HEK293 (cell line): ENCODE data around the gene CHEK1.

Source experiments
- FEZF1 ChIP-seq: fragments of 450-650 bp; formaldehyde crosslinking; IDR thresholded peaks from 2 replicates; pipeline ENCODE4 v1.5.1; 2016; ENCODE audit warnings: missing biosample characterization, missing genetic modification characterization
- IKZF3 ChIP-seq: fragments of 450-650 bp; IDR thresholded peaks from 2 replicates; pipeline ENCODE4 v1.5.0; 2018; ENCODE audit warnings: missing biosample characterization, mild to moderate bottlenecking, missing genetic modification characterization, moderate library complexity
- KLF10 ChIP-seq: fragments of 450-650 bp; IDR thresholded peaks from 2 replicates; pipeline ENCODE4 v1.5.1; 2018; ENCODE audit warnings: missing biosample characterization, mild to moderate bottlenecking, missing genetic modification characterization
- SALL2 ChIP-seq: fragments of 450-650 bp; formaldehyde crosslinking; IDR thresholded peaks from 2 replicates; pipeline ENCODE4 v1.5.0; 2017; ENCODE audit warnings: missing biosample characterization, mild to moderate bottlenecking, missing genetic modification characterization, borderline replicate concordance
- ZBTB17 ChIP-seq: fragments of 450-650 bp; formaldehyde crosslinking; IDR thresholded peaks from 2 replicates; pipeline ENCODE4 v1.5.1; 2016; ENCODE audit warnings: missing biosample characterization, missing genetic modification characterization
- ZNF155 ChIP-seq: fragments of 450-650 bp; formaldehyde crosslinking; IDR thresholded peaks from 2 replicates; pipeline ENCODE4 v1.5.1; 2016; ENCODE audit warnings: missing biosample characterization, missing genetic modification characterization
- ZNF174 ChIP-seq: fragments of 450-650 bp; formaldehyde crosslinking; IDR thresholded peaks from 2 replicates; pipeline ENCODE4 v1.5.0; 2017; ENCODE audit warnings: missing biosample characterization, mild to moderate bottlenecking, missing genetic modification characterization
- ZNF248 ChIP-seq: fragments of 450-650 bp; formaldehyde crosslinking; IDR thresholded peaks from 2 replicates; pipeline ENCODE4 v1.5.1; 2017; ENCODE audit warnings: missing biosample characterization, missing genetic modification characterization
- ZNF311 ChIP-seq: fragments of 450-650 bp; formaldehyde crosslinking; IDR thresholded peaks from 2 replicates; pipeline ENCODE4 v1.5.1; 2017; ENCODE audit warnings: missing biosample characterization, missing genetic modification characterization, borderline replicate concordance
- ZNF391 ChIP-seq: fragments of 450-650 bp; formaldehyde crosslinking; IDR thresholded peaks from 2 replicates; pipeline ENCODE4 v1.5.1; 2016; ENCODE audit warnings: low read depth, missing biosample characterization, missing genetic modification characterization, borderline replicate concordance
- ZNF426 ChIP-seq: fragments of 450-650 bp; formaldehyde crosslinking; IDR thresholded peaks from 2 replicates; pipeline ENCODE4 v1.5.1; 2017; ENCODE audit warnings: missing biosample characterization, missing genetic modification characterization, mild to moderate bottlenecking, inconsistent platforms, moderate library complexity
- ZNF664 ChIP-seq: fragments of 450-650 bp; formaldehyde crosslinking; IDR thresholded peaks from 2 replicates; pipeline ENCODE4 v1.5.1; 2016; ENCODE audit warnings: missing biosample characterization, missing genetic modification characterization
- ZNF843 ChIP-seq: fragments of 450-650 bp; formaldehyde crosslinking; IDR thresholded peaks from 2 replicates; pipeline ENCODE4 v1.5.1; 2016; ENCODE audit warnings: missing biosample characterization, missing genetic modification characterization
- TF ChIP-seq, protein P1 (sequence below): sonication (generic); formaldehyde crosslinking; IDR thresholded peaks from 2 replicates; pipeline ENCODE4 v1.8.1; 2022; ENCODE audit warnings: mild to moderate bottlenecking, moderate library complexity, missing genetic modification reagents
- TF ChIP-seq, protein P2 (sequence below): fragments of 450-650 bp; formaldehyde crosslinking; conservative IDR thresholded peaks from 2 replicates; pipeline ENCODE4 v1.5.1; 2016; ENCODE audit warnings: low read depth, missing biosample characterization, missing genetic modification characterization
- TF ChIP-seq, protein P3 (sequence below): fragments of 450-650 bp; formaldehyde crosslinking; IDR thresholded peaks from 2 replicates; pipeline ENCODE4 v1.5.0; 2017; ENCODE audit warnings: missing biosample characterization, missing genetic modification characterization, borderline replicate concordance
- TF ChIP-seq, protein P4 (sequence below): fragments of 450-650 bp; formaldehyde crosslinking; IDR thresholded peaks from 2 replicates; pipeline ENCODE4 v1.5.1; 2016; ENCODE audit warnings: missing biosample characterization, missing genetic modification characterization
- TF ChIP-seq, protein P5 (sequence below): fragments of 450-650 bp; formaldehyde crosslinking; conservative IDR thresholded peaks from 2 replicates; pipeline ENCODE4 v1.5.1; 2016; ENCODE audit warnings: low read depth, missing biosample characterization, missing genetic modification characterization
- TF ChIP-seq, protein P6 (sequence below): fragments of 450-650 bp; formaldehyde crosslinking; IDR thresholded peaks from 2 replicates; pipeline ENCODE4 v1.5.1; 2016; ENCODE audit warnings: missing biosample characterization, missing genetic modification characterization, borderline replicate concordance

CHEK1 gene

DNA sequence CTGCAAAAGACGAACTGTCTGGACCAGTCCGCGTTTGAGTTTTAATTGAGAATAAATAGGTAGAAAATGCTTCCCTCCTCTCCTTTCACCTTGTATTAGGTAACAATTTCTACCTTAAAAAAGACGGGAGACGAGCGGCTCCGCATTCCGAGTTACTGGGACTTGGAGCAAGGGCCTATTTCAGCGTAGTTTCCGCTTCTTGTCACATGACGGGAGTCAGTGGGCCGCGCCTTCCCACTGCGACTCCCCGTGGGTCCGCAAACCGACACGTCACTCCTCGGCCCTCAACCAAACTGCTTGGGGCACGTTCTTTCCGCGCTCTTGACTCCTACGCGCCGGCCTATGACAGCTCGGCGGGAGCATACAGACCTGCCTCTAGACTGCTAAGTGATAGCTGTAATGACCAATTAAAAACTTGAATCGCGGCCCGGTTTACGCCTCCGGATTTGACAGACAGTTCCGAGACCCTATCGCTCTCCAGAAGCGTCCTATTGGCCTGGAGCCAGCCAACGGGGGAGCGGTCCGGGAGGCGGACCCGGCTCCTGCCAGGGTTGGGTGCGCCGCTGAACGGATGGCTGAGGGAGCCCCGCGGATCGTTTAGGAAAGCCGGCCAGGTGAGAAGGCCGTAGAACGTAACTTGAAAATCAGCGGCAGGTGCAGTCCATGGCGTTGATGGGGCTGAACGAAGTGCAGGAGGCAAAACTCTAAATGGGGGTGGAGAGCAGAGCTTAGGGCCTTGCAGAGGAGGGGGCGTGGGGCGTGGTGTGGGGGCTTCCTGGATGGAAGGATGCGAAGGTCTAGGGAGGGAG, 32.5 kb upstream of the CHEK1 start, which contains the start of gene STT3A (continued):
- TF ChIP-seq SALL2: no peak
- TF ChIP-seq, protein P1, sequence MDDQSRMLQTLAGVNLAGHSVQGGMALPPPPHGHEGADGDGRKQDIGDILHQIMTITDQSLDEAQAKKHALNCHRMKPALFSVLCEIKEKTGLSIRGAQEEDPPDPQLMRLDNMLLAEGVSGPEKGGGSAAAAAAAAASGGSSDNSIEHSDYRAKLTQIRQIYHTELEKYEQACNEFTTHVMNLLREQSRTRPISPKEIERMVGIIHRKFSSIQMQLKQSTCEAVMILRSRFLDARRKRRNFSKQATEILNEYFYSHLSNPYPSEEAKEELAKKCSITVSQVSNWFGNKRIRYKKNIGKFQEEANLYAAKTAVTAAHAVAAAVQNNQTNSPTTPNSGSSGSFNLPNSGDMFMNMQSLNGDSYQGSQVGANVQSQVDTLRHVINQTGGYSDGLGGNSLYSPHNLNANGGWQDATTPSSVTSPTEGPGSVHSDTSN (CRISPR knock-in tag): peak; percentile 98
- TF ChIP-seq ZNF311 (tag by site-specific recombination): no peak
- TF ChIP-seq ZNF174 (tag by site-specific recombination): no peak
- TF ChIP-seq ZNF843: no peak
- TF ChIP-seq ZNF248: no peak
- TF ChIP-seq ZNF664: no peak
- TF ChIP-seq KLF10 (tag by site-specific recombination): peak; percentile 89
- TF ChIP-seq, protein P2, sequence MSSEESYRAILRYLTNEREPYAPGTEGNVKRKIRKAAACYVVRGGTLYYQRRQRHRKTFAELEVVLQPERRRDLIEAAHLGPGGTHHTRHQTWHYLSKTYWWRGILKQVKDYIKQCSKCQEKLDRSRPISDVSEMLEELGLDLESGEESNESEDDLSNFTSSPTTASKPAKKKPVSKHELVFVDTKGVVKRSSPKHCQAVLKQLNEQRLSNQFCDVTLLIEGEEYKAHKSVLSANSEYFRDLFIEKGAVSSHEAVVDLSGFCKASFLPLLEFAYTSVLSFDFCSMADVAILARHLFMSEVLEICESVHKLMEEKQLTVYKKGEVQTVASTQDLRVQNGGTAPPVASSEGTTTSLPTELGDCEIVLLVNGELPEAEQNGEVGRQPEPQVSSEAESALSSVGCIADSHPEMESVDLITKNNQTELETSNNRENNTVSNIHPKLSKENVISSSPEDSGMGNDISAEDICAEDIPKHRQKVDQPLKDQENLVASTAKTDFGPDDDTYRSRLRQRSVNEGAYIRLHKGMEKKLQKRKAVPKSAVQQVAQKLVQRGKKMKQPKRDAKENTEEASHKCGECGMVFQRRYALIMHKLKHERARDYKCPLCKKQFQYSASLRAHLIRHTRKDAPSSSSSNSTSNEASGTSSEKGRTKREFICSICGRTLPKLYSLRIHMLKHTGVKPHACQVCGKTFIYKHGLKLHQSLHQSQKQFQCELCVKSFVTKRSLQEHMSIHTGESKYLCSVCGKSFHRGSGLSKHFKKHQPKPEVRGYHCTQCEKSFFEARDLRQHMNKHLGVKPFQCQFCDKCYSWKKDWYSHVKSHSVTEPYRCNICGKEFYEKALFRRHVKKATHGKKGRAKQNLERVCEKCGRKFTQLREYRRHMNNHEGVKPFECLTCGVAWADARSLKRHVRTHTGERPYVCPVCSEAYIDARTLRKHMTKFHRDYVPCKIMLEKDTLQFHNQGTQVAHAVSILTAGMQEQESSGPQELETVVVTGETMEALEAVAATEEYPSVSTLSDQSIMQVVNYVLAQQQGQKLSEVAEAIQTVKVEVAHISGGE (tag by site-specific recombination): no peak; the same call in 1 of the 2 replicates
- TF ChIP-seq, protein P3, sequence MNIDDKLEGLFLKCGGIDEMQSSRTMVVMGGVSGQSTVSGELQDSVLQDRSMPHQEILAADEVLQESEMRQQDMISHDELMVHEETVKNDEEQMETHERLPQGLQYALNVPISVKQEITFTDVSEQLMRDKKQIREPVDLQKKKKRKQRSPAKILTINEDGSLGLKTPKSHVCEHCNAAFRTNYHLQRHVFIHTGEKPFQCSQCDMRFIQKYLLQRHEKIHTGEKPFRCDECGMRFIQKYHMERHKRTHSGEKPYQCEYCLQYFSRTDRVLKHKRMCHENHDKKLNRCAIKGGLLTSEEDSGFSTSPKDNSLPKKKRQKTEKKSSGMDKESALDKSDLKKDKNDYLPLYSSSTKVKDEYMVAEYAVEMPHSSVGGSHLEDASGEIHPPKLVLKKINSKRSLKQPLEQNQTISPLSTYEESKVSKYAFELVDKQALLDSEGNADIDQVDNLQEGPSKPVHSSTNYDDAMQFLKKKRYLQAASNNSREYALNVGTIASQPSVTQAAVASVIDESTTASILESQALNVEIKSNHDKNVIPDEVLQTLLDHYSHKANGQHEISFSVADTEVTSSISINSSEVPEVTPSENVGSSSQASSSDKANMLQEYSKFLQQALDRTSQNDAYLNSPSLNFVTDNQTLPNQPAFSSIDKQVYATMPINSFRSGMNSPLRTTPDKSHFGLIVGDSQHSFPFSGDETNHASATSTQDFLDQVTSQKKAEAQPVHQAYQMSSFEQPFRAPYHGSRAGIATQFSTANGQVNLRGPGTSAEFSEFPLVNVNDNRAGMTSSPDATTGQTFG: no peak
- TF ChIP-seq ZNF391: no peak
- TF ChIP-seq ZBTB17 (tag by site-specific recombination): no peak; the same call in none of the 2 replicates
- TF ChIP-seq FEZF1: no peak
- TF ChIP-seq, protein P4, sequence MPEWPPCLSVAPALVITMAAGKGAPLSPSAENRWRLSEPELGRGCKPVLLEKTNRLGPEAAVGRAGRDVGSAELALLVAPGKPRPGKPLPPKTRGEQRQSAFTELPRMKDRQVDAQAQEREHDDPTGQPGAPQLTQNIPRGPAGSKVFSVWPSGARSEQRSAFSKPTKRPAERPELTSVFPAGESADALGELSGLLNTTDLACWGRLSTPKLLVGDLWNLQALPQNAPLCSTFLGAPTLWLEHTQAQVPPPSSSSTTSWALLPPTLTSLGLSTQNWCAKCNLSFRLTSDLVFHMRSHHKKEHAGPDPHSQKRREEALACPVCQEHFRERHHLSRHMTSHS: no peak
- TF ChIP-seq IKZF3 (tag by site-specific recombination): no peak; the same call in 1 of the 2 replicates
- TF ChIP-seq, protein P5, sequence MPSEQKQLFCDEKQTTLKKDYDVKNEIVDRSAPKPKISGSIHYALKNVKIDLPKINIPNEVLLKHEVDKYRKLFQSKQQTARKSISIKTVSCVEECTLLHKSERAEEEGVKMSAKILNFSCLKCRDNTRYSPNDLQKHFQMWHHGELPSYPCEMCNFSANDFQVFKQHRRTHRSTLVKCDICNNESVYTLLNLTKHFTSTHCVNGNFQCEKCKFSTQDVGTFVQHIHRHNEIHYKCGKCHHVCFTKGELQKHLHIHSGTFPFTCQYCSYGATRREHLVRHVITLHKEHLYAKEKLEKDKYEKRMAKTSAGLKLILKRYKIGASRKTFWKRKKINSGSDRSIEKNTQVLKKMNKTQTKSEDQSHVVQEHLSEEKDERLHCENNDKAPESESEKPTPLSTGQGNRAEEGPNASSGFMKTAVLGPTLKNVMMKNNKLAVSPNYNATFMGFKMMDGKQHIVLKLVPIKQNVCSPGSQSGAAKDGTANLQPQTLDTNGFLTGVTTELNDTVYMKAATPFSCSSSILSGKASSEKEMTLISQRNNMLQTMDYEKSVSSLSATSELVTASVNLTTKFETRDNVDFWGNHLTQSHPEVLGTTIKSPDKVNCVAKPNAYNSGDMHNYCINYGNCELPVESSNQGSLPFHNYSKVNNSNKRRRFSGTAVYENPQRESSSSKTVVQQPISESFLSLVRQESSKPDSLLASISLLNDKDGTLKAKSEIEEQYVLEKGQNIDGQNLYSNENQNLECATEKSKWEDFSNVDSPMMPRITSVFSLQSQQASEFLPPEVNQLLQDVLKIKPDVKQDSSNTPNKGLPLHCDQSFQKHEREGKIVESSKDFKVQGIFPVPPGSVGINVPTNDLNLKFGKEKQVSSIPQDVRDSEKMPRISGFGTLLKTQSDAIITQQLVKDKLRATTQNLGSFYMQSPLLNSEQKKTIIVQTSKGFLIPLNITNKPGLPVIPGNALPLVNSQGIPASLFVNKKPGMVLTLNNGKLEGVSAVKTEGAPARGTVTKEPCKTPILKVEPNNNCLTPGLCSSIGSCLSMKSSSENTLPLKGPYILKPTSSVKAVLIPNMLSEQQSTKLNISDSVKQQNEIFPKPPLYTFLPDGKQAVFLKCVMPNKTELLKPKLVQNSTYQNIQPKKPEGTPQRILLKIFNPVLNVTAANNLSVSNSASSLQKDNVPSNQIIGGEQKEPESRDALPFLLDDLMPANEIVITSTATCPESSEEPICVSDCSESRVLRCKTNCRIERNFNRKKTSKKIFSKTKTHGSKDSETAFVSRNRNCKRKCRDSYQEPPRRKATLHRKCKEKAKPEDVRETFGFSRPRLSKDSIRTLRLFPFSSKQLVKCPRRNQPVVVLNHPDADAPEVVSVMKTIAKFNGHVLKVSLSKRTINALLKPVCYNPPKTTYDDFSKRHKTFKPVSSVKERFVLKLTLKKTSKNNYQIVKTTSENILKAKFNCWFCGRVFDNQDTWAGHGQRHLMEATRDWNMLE: no peak
- TF ChIP-seq, protein P6, sequence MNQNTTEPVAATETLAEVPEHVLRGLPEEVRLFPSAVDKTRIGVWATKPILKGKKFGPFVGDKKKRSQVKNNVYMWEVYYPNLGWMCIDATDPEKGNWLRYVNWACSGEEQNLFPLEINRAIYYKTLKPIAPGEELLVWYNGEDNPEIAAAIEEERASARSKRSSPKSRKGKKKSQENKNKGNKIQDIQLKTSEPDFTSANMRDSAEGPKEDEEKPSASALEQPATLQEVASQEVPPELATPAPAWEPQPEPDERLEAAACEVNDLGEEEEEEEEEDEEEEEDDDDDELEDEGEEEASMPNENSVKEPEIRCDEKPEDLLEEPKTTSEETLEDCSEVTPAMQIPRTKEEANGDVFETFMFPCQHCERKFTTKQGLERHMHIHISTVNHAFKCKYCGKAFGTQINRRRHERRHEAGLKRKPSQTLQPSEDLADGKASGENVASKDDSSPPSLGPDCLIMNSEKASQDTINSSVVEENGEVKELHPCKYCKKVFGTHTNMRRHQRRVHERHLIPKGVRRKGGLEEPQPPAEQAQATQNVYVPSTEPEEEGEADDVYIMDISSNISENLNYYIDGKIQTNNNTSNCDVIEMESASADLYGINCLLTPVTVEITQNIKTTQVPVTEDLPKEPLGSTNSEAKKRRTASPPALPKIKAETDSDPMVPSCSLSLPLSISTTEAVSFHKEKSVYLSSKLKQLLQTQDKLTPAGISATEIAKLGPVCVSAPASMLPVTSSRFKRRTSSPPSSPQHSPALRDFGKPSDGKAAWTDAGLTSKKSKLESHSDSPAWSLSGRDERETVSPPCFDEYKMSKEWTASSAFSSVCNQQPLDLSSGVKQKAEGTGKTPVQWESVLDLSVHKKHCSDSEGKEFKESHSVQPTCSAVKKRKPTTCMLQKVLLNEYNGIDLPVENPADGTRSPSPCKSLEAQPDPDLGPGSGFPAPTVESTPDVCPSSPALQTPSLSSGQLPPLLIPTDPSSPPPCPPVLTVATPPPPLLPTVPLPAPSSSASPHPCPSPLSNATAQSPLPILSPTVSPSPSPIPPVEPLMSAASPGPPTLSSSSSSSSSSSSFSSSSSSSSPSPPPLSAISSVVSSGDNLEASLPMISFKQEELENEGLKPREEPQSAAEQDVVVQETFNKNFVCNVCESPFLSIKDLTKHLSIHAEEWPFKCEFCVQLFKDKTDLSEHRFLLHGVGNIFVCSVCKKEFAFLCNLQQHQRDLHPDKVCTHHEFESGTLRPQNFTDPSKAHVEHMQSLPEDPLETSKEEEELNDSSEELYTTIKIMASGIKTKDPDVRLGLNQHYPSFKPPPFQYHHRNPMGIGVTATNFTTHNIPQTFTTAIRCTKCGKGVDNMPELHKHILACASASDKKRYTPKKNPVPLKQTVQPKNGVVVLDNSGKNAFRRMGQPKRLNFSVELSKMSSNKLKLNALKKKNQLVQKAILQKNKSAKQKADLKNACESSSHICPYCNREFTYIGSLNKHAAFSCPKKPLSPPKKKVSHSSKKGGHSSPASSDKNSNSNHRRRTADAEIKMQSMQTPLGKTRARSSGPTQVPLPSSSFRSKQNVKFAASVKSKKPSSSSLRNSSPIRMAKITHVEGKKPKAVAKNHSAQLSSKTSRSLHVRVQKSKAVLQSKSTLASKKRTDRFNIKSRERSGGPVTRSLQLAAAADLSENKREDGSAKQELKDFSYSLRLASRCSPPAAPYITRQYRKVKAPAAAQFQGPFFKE (tag by site-specific recombination): no peak
- TF ChIP-seq ZNF426 (tag by site-specific recombination): no peak
- TF ChIP-seq ZNF155 (tag by site-specific recombination): no peak
